ENCODE data around the gene VCL. TPM values are rescaled to one million over a fixed set of nuclear protein-coding genes. Genes with fewer than 3 reads are reported as not detected.
A peak's percentile ranks its signal among the peaks of the same experiment; 100 is the strongest.

VCL gene
- total RNA-seq, 6 donors from 2014 or later = 76.5 to 214 (median 133) TPM

DNA sequence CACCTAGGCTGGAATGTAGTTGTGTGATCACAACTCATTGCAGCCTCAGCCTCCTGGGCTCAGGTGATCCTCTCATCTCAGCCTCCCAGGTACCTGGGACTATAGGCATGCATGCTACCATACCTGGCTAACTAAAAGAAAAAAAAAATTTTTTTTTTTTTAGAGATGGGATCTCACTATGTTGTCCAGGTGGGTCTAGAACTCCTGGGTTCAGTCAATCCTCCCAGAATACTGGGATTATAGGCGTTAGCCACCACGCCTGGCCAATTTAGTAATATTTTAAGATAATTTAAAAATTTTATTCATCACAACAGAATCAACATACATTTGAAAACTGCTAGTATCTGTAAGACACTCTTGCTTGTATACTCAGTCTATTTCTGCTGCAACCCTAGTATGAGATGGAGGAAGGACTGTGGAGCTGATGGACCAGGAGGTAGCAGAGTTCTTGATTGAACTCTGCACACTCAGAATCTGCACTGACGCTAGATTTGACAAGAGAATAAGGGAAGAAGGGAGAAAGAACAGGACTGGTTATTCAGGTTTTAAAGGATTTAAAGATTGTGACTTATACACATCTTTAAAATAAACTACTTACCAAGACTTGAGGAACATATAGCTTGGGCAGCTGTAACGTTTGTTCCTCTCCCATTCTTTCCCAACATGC is 57.6 kb downstream of the VCL start:
- Histone ChIP-seq H3K4me1 (peaks cover 31 to 71% (median 48%) of the 10 kb centered on the region in 4 donors), H3K4me3 (no peak overlapping the region), H3K27me3 (no peaks in the 10 kb centered on the region), H3K27ac (peak overlapping the region in 3 of 4 donors; percentile 65 to 78 (median 66)), H3K36me3 (no peaks in the 10 kb centered on the region), H3K9me3 (no peaks in the 10 kb centered on the region)
- 66 to 74% methylated on average over 4 of the region's 4 CpGs for WGBS, 2 donors
- no peak for DNase-seq
- no peak for ATAC-seq (ENCODE audit: low FRiP score in 2 of 2)
- TF ChIP-seq POLR2AphosphoS5 (IDR thresholded peaks at IDR 0.05) (no peak), CTCF (IDR thresholded peaks at IDR 0.05) (no peak), EP300 (IDR thresholded peaks at IDR 0.05) (no peak), POLR2A (IDR thresholded peaks at IDR 0.05) (no peak)

DNA sequence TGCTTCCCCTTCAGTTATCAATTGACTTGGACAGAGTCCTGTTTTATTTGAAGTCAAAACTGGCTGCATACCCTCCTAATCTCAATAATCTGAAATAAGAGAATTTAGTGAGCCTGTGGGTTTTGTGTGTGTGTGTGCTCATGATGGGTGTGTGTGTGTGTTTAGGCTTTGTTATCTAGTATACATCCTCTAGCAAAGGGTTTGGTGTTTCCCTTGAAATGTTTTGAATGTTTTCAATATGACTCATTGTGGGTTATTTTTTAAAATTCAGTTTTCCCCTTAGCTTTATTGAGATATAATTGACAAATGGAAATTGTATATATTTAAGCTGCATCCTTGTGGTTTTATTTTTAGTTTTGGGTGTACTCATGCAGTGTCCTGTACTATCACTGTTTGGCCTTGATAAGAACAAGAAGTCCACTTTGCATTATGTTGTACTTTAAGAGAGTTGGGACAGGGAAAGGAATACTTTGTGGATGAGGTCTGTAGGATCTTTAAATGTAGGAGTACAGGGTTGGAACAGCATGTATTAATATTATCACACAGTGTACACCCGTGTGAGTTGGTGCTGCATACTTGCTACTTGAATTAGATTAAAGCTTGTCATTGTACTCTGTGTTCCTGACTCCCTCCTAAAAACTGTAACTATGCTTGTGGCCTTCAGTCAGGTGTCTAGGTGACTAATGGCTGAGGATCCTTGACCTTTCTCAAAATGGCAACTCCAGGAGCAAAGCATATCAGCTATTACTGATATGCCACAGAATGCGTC is 58.3 kb downstream of the VCL start:
- TF ChIP-seq EP300 (IDR thresholded peaks at IDR 0.05) (peak in 2 of 4 donors; percentile 83 to 89), CTCF (IDR thresholded peaks at IDR 0.05) (peak in 1 of 6 experiments; percentile 6), POLR2AphosphoS5 (IDR thresholded peaks at IDR 0.05) (peak in 1 of 2 donors; percentile 35), POLR2A (IDR thresholded peaks at IDR 0.05) (no peak)
- Histone ChIP-seq H3K4me3 (no peak overlapping the region), H3K36me3 (no peaks in the 10 kb centered on the region), H3K27ac (peak overlapping the region; percentile 41 to 78 (median 66)), H3K27me3 (no peaks in the 10 kb centered on the region), H3K4me1 (peaks cover 31 to 66% (median 49%) of the 10 kb centered on the region in 4 donors), H3K9me3 (no peaks in the 10 kb centered on the region)
- WGBS, 2 donors = 54 to 58% methylated on average over 2 of the region's 2 CpGs
- ATAC-seq (ENCODE audit: low FRiP score in 2 of 2) (peak; percentile 64 to 90), DNase-seq (peak in 1 of 2 donors; percentile 33)

GRCh38 chr10:74058071-74058470 is 60.2 kb downstream of the VCL start:
- Histone ChIP-seq H3K4me1 (peaks cover 31 to 55% (median 45%) of the 10 kb centered on the region in 4 donors), H3K27ac (peak overlapping the region in 3 of 4 donors; percentile 65 to 78 (median 66)), H3K36me3 (peaks cover 0 to 2% (median 0%) of the 10 kb centered on the region in 4 donors), H3K4me3 (no peak overlapping the region), H3K9me3 (no peaks in the 10 kb centered on the region), H3K27me3 (no peaks in the 10 kb centered on the region)
- no peak for DNase-seq
- 18 to 24% methylated on average over 4 of the region's 4 CpGs for WGBS, 2 donors
- no peak for TF ChIP-seq CTCF (IDR thresholded peaks at IDR 0.05)
- no peak for TF ChIP-seq EP300 (IDR thresholded peaks at IDR 0.05)
- no peak for TF ChIP-seq POLR2AphosphoS5 (IDR thresholded peaks at IDR 0.05)
- TF ChIP-seq POLR2A (IDR thresholded peaks at IDR 0.05) = no peak
- no peak for ATAC-seq (ENCODE audit: low FRiP score in 2 of 2)

GRCh38 chr10:74058658-74059057 is 60.7 kb downstream of the VCL start:
- Histone ChIP-seq H3K36me3 (peaks cover 0 to 8% (median 2%) of the 10 kb centered on the region in 4 donors), H3K27ac (peak overlapping the region in 2 of 4 donors; percentile 30 to 65), H3K9me3 (no peaks in the 10 kb centered on the region), H3K4me3 (no peak overlapping the region), H3K4me1 (peaks cover 31 to 55% (median 45%) of the 10 kb centered on the region in 4 donors), H3K27me3 (no peaks in the 10 kb centered on the region)
- ATAC-seq (ENCODE audit: low FRiP score in 2 of 2) (peak in 1 of 2 donors; percentile 68), DNase-seq (no peak)
- no peak for TF ChIP-seq EP300 (IDR thresholded peaks at IDR 0.05)
- no peak for TF ChIP-seq POLR2AphosphoS5 (IDR thresholded peaks at IDR 0.05)
- TF ChIP-seq POLR2A (IDR thresholded peaks at IDR 0.05) = no peak
- TF ChIP-seq CTCF (IDR thresholded peaks at IDR 0.05) = peak in 2 of 6 experiments; percentile 13 to 28
- WGBS, 2 donors = 47 to 54% methylated on average over 7 of the region's 7 CpGs

Data from upper lobe of left lung (tissue), 6 donors.